HL-60 (cell line): ENCODE measurements around the gene PPP6R3.

Experiments used
- DNase-seq, 2 experiments: peaks; one replicate each; pipeline ENCODE4 v3.0.0-alpha.2; 2010 to 2020; ENCODE audit warnings: low read depth in 1 of 2, low spot score in 1 of 2
- H3K27ac ChIP-seq: fragments of 250-450 bp; sonication (Bioruptor Pico); replicated peaks from 2 replicates; pipeline ENCODE4 v1.5.1; 2020; ENCODE audit warnings: mild to moderate bottlenecking, moderate library complexity
- H3K27me3 ChIP-seq: fragments of 250-450 bp; sonication (Bioruptor Pico); 2 replicates; pipeline ENCODE4 v1.5.1; 2021; ENCODE audit warnings: mild to moderate bottlenecking, moderate library complexity; ENCODE audit not compliant: insufficient read depth, poor library complexity, severe bottlenecking
- H3K4me3 ChIP-seq: replicated peaks from 2 replicates; pipeline ENCODE4 v1.5.1; 2011; ENCODE audit warnings: mild to moderate bottlenecking, control low read depth, low read length; ENCODE audit not compliant: insufficient read depth
- GABPA ChIP-seq: IDR thresholded peaks from 2 replicates; pipeline ENCODE4 v1.6.1; 2012; ENCODE audit warnings: low read depth
- POLR2AphosphoS5 ChIP-seq: IDR thresholded peaks from 2 replicates; pipeline ENCODE4 v1.6.1; 2012; ENCODE audit warnings: low read depth
- SPI1 ChIP-seq: IDR thresholded peaks from 2 replicates; pipeline ENCODE4 v1.6.1; 2012; ENCODE audit warnings: low read depth, mild to moderate bottlenecking, borderline replicate concordance
- TF ChIP-seq, protein P1 (sequence below): IDR thresholded peaks from one replicate; pipeline ENCODE4 v1.5.1; 2011; ENCODE audit warnings: low read length, control low read depth, inconsistent platforms; ENCODE audit not compliant: insufficient read depth
- TF ChIP-seq, protein P2 (sequence below): IDR thresholded peaks from 2 replicates; pipeline ENCODE4 v1.6.1; 2012; ENCODE audit warnings: low read depth; ENCODE audit not compliant: insufficient replicate concordance

The PPP6R3 gene

DNA sequence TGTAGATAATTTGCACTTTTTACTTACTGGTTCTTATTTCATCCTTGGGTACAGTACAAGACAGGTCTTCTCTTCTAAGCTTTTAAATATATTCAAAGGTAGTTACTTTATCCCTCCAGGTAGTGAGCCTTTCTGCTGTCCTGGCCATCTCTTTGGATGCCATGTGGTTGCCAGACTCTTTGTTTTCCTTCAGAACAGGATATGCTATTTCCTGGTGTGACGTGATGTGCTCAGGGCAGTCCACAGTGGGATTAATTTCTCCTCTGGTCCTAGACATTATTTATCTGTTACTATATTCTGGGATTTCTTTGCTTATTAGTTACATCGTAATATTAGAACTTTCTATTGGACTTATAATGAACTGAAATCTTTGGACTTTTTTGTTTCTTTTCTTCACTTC lies 63.7 kb downstream of the PPP6R3 start:
- DNase-seq: no peak
- no peak overlapping the region for H3K27ac ChIP-seq
- TF ChIP-seq, protein P1, sequence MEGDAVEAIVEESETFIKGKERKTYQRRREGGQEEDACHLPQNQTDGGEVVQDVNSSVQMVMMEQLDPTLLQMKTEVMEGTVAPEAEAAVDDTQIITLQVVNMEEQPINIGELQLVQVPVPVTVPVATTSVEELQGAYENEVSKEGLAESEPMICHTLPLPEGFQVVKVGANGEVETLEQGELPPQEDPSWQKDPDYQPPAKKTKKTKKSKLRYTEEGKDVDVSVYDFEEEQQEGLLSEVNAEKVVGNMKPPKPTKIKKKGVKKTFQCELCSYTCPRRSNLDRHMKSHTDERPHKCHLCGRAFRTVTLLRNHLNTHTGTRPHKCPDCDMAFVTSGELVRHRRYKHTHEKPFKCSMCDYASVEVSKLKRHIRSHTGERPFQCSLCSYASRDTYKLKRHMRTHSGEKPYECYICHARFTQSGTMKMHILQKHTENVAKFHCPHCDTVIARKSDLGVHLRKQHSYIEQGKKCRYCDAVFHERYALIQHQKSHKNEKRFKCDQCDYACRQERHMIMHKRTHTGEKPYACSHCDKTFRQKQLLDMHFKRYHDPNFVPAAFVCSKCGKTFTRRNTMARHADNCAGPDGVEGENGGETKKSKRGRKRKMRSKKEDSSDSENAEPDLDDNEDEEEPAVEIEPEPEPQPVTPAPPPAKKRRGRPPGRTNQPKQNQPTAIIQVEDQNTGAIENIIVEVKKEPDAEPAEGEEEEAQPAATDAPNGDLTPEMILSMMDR: no peak
- TF ChIP-seq, protein P2, sequence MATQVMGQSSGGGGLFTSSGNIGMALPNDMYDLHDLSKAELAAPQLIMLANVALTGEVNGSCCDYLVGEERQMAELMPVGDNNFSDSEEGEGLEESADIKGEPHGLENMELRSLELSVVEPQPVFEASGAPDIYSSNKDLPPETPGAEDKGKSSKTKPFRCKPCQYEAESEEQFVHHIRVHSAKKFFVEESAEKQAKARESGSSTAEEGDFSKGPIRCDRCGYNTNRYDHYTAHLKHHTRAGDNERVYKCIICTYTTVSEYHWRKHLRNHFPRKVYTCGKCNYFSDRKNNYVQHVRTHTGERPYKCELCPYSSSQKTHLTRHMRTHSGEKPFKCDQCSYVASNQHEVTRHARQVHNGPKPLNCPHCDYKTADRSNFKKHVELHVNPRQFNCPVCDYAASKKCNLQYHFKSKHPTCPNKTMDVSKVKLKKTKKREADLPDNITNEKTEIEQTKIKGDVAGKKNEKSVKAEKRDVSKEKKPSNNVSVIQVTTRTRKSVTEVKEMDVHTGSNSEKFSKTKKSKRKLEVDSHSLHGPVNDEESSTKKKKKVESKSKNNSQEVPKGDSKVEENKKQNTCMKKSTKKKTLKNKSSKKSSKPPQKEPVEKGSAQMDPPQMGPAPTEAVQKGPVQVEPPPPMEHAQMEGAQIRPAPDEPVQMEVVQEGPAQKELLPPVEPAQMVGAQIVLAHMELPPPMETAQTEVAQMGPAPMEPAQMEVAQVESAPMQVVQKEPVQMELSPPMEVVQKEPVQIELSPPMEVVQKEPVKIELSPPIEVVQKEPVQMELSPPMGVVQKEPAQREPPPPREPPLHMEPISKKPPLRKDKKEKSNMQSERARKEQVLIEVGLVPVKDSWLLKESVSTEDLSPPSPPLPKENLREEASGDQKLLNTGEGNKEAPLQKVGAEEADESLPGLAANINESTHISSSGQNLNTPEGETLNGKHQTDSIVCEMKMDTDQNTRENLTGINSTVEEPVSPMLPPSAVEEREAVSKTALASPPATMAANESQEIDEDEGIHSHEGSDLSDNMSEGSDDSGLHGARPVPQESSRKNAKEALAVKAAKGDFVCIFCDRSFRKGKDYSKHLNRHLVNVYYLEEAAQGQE: no peak
- no peak for TF ChIP-seq POLR2AphosphoS5
- no peak for TF ChIP-seq SPI1
- TF ChIP-seq GABPA: no peak

DNA sequence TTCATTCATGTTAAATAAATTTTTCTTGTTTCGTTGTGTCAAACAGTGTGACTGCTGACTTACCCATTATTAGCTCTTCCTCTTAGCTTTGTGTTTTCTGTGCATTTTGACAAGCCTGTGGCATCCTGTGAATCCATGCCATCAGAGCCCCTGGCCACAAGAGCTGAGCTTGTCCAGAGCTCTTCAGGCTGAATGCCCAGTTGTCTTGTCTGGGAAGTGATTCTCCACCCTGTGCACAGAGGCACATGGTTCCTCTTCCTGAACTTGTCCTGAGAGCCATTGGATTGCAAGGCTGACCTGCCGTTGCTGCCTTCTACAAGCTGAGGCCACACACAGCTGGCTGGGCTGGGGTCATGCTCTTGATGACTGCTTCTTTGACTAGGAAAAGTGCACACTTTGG lies 64.1 kb downstream of the PPP6R3 start:
- TF ChIP-seq, protein P1: no peak
- no peak for TF ChIP-seq GABPA
- TF ChIP-seq, protein P2: no peak
- no peak for TF ChIP-seq SPI1
- no peak for TF ChIP-seq POLR2AphosphoS5
- Histone ChIP-seq H3K27ac (no peak overlapping the region), H3K4me3 (no peak overlapping the region), H3K27me3 (no peaks in the 10 kb centered on the region)
- DNase-seq: no peak

More for the DNA sequence above, 63.7 kb downstream of the PPP6R3 start:
- Histone ChIP-seq H3K4me3 (no peak overlapping the region), H3K27me3 (no peaks in the 10 kb centered on the region)

DNA sequence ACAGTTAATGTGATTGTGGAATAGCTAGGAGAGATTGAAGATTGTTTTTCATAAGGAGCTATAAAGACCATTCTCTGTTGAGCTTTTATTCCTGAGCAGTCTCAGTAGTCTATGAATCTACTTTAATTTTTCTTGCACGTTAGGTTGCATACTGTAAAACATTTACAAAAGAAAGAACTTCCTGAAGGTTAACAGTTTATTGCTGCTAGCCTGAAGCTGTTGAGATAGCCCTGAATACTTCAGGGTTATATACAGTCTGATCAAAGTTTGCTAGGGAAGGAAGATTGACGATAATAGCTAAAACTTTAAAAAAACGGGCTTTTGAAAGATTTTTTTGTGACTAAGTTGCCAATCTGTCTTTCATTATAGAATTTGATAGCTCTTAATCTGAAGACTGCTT lies 64.8 kb downstream of the PPP6R3 start:
- TF ChIP-seq SPI1 (no peak), GABPA (no peak), POLR2AphosphoS5 (no peak)
- TF ChIP-seq, protein P1: no peak
- TF ChIP-seq, protein P2: no peak
- no peak overlapping the region for H3K4me3 ChIP-seq
- no peak for DNase-seq
- H3K27ac ChIP-seq: no peak overlapping the region
- H3K27me3 ChIP-seq: no peaks in the 10 kb centered on the region
